NCI-H2227 (cell line): ENCODE data around the gene SBK1.
A peak's percentile ranks its signal among the peaks of the same experiment; 100 is the strongest.

Experiments used
- DNase-seq: peaks from one replicate; lab custom pipeline; 2025; ENCODE audit not compliant: unreplicated experiment; lab: John Stamatoyannopoulos, UW

SBK1 gene

GRCh38 chr16:28304214-28304613 is 11.9 kb downstream of the SBK1 start:
- no peak for DNase-seq

- DNase-seq, result no peak
Measured at GRCh38 chr16:28307936-28308335, 15.6 kb downstream of the SBK1 start.

GRCh38 chr16:28308794-28309584 is 16.7 kb downstream of the SBK1 start:
- no peak for DNase-seq

- peak; percentile 31 for DNase-seq
Measured at GRCh38 chr16:28309811-28310311, 17.5 kb downstream of the SBK1 start.

- no peak for DNase-seq
Measured at GRCh38 chr16:28310796-28311195, 18.5 kb downstream of the SBK1 start.

- no peak for DNase-seq
Measured at GRCh38 chr16:28311413-28311812, 19.1 kb downstream of the SBK1 start.

- DNase-seq, result no peak
Measured at GRCh38 chr16:28311913-28312312, 19.6 kb downstream of the SBK1 start.

- no peak for DNase-seq
Measured at GRCh38 chr16:28312327-28312726, 20.0 kb downstream of the SBK1 start.

GRCh38 chr16:28313587-28313986 is 21.3 kb downstream of the SBK1 start:
- DNase-seq, result no peak

- no peak for DNase-seq
Measured at GRCh38 chr16:28316054-28316453, 23.7 kb downstream of the SBK1 start.

- peak; percentile 67 for DNase-seq
Measured at GRCh38 chr16:28317040-28317880, 24.9 kb downstream of the SBK1 start.

GRCh38 chr16:28318042-28318744 is 25.9 kb downstream of the SBK1 start:
- no peak for DNase-seq

GRCh38 chr16:28319476-28320022 is 27.2 kb downstream of the SBK1 start:
- DNase-seq, result no peak

GRCh38 chr16:28320023-28320561 is 27.8 kb downstream of the SBK1 start:
- no peak for DNase-seq

GRCh38 chr16:28320741-28321140 is 28.4 kb downstream of the SBK1 start:
- DNase-seq, result no peak

- peak; percentile 39 for DNase-seq
Measured at GRCh38 chr16:28321700-28322411, 29.5 kb downstream of the SBK1 start.

- no peak for DNase-seq
Measured at GRCh38 chr16:28324235-28324886, 32.0 kb downstream of the SBK1 start.

- no peak for DNase-seq
Measured at GRCh38 chr16:28324887-28325279, 32.6 kb downstream of the SBK1 start.

- peak; percentile 76 for DNase-seq
Measured at GRCh38 chr16:28326881-28327610, 34.7 kb downstream of the SBK1 start.
